ENCODE measurements around the gene FTO.

FTO gene

GRCh38 chr16:54007504-54007903 lies 303.5 kb downstream of the FTO start:
- DNase-seq (ENCODE audit: low spot score), result no peak

GRCh38 chr16:54009464-54010176 lies 305.7 kb downstream of the FTO start:
- DNase-seq (ENCODE audit: low spot score), result no peak

- DNase-seq (ENCODE audit: low spot score), result no peak
These were observed 311.2 kb downstream of the FTO start for GRCh38 chr16:54015147-54015546.

GRCh38 chr16:54022362-54022761 lies 318.4 kb downstream of the FTO start:
- no peak for DNase-seq (ENCODE audit: low spot score)

- DNase-seq (ENCODE audit: low spot score), result no peak
These were observed 322.5 kb downstream of the FTO start for GRCh38 chr16:54026456-54026855.

GRCh38 chr16:54027062-54027461 lies 323.1 kb downstream of the FTO start:
- DNase-seq (ENCODE audit: low spot score), result peak; percentile 27

GRCh38 chr16:54027558-54027957 lies 323.6 kb downstream of the FTO start:
- DNase-seq (ENCODE audit: low spot score), result no peak

- DNase-seq (ENCODE audit: low spot score), result no peak
These were observed 324.0 kb downstream of the FTO start for GRCh38 chr16:54027995-54028394.

- no peak for DNase-seq (ENCODE audit: low spot score)
These were observed 326.5 kb downstream of the FTO start for GRCh38 chr16:54030451-54030850.

- DNase-seq (ENCODE audit: low spot score), result peak; percentile 3
These were observed 327.3 kb downstream of the FTO start for GRCh38 chr16:54031107-54031760.

- DNase-seq (ENCODE audit: low spot score), result no peak
These were observed 329.8 kb downstream of the FTO start for GRCh38 chr16:54033747-54034146.

- DNase-seq (ENCODE audit: low spot score), result no peak
These were observed 330.7 kb downstream of the FTO start for GRCh38 chr16:54034684-54035083.

- DNase-seq (ENCODE audit: low spot score), result no peak
These were observed 336.5 kb downstream of the FTO start for GRCh38 chr16:54040480-54040879.

GRCh38 chr16:54040975-54041374 lies 337.0 kb downstream of the FTO start:
- no peak for DNase-seq (ENCODE audit: low spot score)

GRCh38 chr16:54048586-54049495 lies 344.9 kb downstream of the FTO start:
- no peak for DNase-seq (ENCODE audit: low spot score)

GRCh38 chr16:54049591-54050458 lies 345.9 kb downstream of the FTO start:
- DNase-seq (ENCODE audit: low spot score), result no peak

GRCh38 chr16:54050459-54051210 lies 346.7 kb downstream of the FTO start:
- DNase-seq (ENCODE audit: low spot score), result no peak

- no peak for DNase-seq (ENCODE audit: low spot score)
These were observed 347.9 kb downstream of the FTO start for GRCh38 chr16:54051821-54052220.

- no peak for DNase-seq (ENCODE audit: low spot score)
These were observed 348.3 kb downstream of the FTO start for GRCh38 chr16:54052271-54052670.

- DNase-seq (ENCODE audit: low spot score), result no peak
These were observed 350.2 kb downstream of the FTO start for GRCh38 chr16:54053891-54054820.

Measured in RKO (cell line).